ENCODE data around the gene NCAPH2.
A peak's percentile ranks its signal among the peaks of the same experiment; 100 is the strongest.

NCAPH2 gene

GRCh38 chr22:50474710-50475651 lies 33.0 kb upstream of the NCAPH2 start, which contains the start of gene SBF1:
Gene SBF1 (minus strand): TSS chr22:50475035. CDS start chr22:50474840, 195 bp downstream.
- H3K4me3 ChIP-seq (ENCODE audit: low read length): peak within 1 kb of the TSS; percentile 68
- no peak for TF ChIP-seq CTCF (IDR thresholded peaks at IDR 0.05; ENCODE audit: insufficient read depth, low read depth, low read length, missing control alignments)
- DNase-seq (ENCODE audit: low read depth): peak; percentile 90

GRCh38 chr22:50475652-50476002 lies 32.4 kb upstream of the NCAPH2 start:
- H3K4me3 ChIP-seq (ENCODE audit: low read length): no peak overlapping the region

GRCh38 chr22:50476868-50477267 lies 31.2 kb upstream of the NCAPH2 start:
- no peak for TF ChIP-seq CTCF (IDR thresholded peaks at IDR 0.05; ENCODE audit: insufficient read depth, low read depth, low read length, missing control alignments)
- H3K4me3 ChIP-seq (ENCODE audit: low read length): no peak overlapping the region
- peak; percentile 28 for DNase-seq (ENCODE audit: low read depth)

More at GRCh38 chr22:50475652-50476002, 32.4 kb upstream of the NCAPH2 start:
- no peak for DNase-seq (ENCODE audit: low read depth)
- no peak for TF ChIP-seq CTCF (IDR thresholded peaks at IDR 0.05; ENCODE audit: insufficient read depth, low read depth, low read length, missing control alignments)

GRCh38 chr22:50477923-50478322 lies 30.1 kb upstream of the NCAPH2 start:
- no peak for DNase-seq (ENCODE audit: low read depth)
- no peak overlapping the region for H3K4me3 ChIP-seq (ENCODE audit: low read length)
- no peak for TF ChIP-seq CTCF (IDR thresholded peaks at IDR 0.05; ENCODE audit: insufficient read depth, low read depth, low read length, missing control alignments)

- no peak overlapping the region for H3K4me3 ChIP-seq (ENCODE audit: low read length)
- TF ChIP-seq CTCF (IDR thresholded peaks at IDR 0.05; ENCODE audit: insufficient read depth, low read depth, low read length, missing control alignments): no peak
- DNase-seq (ENCODE audit: low read depth): no peak
Measured at GRCh38 chr22:50479721-50480120, 28.3 kb upstream of the NCAPH2 start.

GRCh38 chr22:50481045-50481439 lies 27.0 kb upstream of the NCAPH2 start:
- H3K4me3 ChIP-seq (ENCODE audit: low read length): peak overlapping the region; percentile 22
- TF ChIP-seq CTCF (IDR thresholded peaks at IDR 0.05; ENCODE audit: insufficient read depth, low read depth, low read length, missing control alignments): no peak
- DNase-seq (ENCODE audit: low read depth): no peak
